Measurements from ENCODE around the gene DTNB. TPM values are rescaled to one million over a fixed set of nuclear protein-coding genes. Genes with fewer than 3 reads are reported as not detected.
A peak's percentile ranks its signal among the peaks of the same experiment; 100 is the strongest.

The DTNB gene
- total RNA-seq, 2 experiments from 2014 or later = 20.8 to 25.1 TPM

DNA sequence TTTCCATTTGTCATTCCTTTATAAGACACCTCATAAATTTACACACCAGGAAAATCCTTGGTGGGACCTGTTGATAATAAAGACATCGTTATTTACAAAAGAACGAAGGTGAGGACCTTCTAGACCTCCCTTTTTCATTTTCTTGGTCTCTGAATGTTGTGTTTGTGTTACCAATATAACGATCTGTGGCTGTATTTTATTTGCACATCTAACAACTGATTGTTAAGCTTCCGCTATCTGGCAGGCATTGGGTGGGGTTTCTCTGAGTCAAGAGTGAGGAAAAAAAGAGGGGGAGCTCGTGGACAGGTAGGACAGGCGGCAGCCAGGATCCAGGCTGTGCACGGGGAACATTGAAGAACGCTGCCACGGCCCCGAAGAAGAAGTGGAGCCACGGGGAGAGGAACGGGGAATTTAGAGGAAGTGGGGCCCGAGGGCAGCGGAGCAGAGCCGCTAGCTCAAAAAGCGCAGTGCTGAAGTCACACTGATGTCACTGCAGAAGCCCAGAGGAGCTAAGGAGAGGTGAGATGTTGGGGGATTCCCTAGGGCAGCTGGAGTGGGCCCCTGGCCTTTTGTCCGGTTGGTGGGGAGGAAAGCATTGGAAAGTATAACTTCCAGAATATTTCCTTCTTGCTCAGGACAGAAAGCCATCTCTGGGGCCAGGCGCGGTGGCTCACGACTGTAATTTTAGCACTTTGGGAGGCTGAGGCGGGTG is 310.8 kb downstream of the DTNB start:
- ChIA-PET CTCF (interaction anchor here (0.6 to 2.8 kb wide), 52 partner anchors 9 to 809 kb away, joined by 3 to 83 read pairs (median 4); partner anchors contain the start of gene DNMT3A), POLR2A (interaction anchor here (0.6 to 1.8 kb wide), 6 partner anchors 14 to 163 kb away, joined by 3 to 18 read pairs (median 3); no protein-coding TSS in a partner anchor)
- Mint-ChIP-seq H3K4me3 (peak overlapping the region; percentile 77), H3K36me3 (no peaks in the 10 kb centered on the region), H3K27ac (peak overlapping the region; percentile 93), H3K27me3 (no peaks in the 10 kb centered on the region), H3K9me3 (no peaks in the 10 kb centered on the region), H3K4me1 (ENCODE audit: low read depth) (peaks cover 15% of the 10 kb centered on the region)
- peak; percentile 75 for DNase-seq
- intact Hi-C loops (cut with micrococcal nuclease) = loop anchor here (1.0 to 10.0 kb wide), 11 partner anchors 9 to 512 kb away; partner anchors contain the start of genes ASXL2 and DNAJC27

DNA sequence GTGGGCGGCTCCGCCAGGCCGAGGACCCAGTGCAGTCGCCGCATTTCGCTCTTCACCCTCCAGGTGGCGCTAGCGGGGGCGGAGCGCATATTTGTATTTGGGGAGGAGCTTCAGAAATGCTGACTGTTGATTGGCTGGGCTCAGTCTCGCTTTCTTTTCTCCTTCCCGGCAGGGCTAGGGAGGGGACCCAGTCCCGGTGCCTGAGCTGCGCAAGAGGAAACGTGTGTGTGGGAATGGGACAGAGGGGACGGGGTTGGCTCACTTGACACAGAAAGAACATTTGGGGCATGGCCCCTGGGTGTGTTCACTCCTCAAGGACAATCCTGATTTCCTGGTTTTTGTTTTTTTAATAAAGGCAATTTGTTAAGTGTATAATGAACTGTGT is 311.3 kb downstream of the DTNB start:
- Mint-ChIP-seq H3K27ac (peak overlapping the region; percentile 93), H3K27me3 (no peaks in the 10 kb centered on the region), H3K9me3 (no peaks in the 10 kb centered on the region), H3K4me1 (ENCODE audit: low read depth) (peaks cover 15% of the 10 kb centered on the region), H3K4me3 (peak overlapping the region; percentile 77), H3K36me3 (no peaks in the 10 kb centered on the region)
- DNase-seq = peak; percentile 97
- intact Hi-C loops (cut with micrococcal nuclease) = loop anchor here (1.0 to 10.0 kb wide), 11 partner anchors 9 to 513 kb away; partner anchors contain the start of genes ASXL2 and DNAJC27
- POLR2A ChIA-PET = interaction anchor here (0.6 to 1.8 kb wide), 7 partner anchors 14 to 516 kb away, joined by 3 to 18 read pairs (median 3); partner anchors contain the start of gene ASXL2
- CTCF ChIA-PET = interaction anchor here (0.6 to 2.8 kb wide), 53 partner anchors 9 to 809 kb away, joined by 3 to 83 read pairs (median 4); partner anchors contain the start of gene DNMT3A

DNA sequence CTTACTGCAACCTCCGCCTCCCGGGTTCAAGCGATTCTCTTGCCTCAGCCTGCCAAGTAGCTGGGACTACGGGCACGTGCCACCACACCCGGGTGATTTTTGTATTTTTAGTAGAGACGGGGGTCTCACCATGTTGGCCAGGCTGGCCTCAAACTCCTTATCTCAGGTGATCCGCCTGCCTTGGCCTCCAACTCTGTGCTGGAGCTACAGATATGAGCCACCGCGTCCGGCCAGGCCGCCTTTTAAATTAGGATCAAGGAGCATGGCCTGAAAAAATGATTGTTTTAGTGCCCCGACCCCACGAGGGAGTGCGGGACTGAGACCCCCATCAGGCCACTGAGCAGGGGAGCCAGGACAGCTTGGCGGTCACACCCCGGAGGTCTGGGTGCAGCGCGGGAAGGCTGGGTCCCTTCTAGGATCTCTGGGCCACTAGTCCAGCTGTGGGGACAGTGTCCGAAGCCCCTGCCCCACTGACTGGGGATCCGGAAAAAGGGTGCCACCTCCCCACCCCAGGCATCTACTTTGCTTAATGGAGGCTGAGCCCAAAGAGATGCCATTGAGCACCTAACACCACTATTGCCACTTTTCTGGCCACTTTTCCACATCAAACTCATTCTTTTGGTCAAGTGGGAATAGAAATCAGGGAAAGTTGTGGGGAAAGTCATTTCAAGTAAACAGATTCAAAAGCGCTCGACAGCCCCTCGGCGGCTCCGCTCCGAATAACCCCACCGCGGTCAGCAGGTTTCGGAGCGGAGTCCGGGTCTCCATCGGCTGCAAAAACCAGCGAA is 311.9 kb downstream of the DTNB start:
- Mint-ChIP-seq H3K4me3 (peak overlapping the region; percentile 77), H3K36me3 (no peaks in the 10 kb centered on the region), H3K27me3 (no peaks in the 10 kb centered on the region), H3K27ac (no peak overlapping the region), H3K4me1 (ENCODE audit: low read depth) (peaks cover 15% of the 10 kb centered on the region), H3K9me3 (no peaks in the 10 kb centered on the region)
- intact Hi-C loops (cut with micrococcal nuclease) = loop anchor here (1.0 to 10.0 kb wide), 11 partner anchors 8 to 513 kb away; partner anchors contain the start of genes ASXL2 and DNAJC27
- DNase-seq = no peak
- POLR2A ChIA-PET = interaction anchor here (0.6 to 1.8 kb wide), 5 partner anchors 13 to 517 kb away, joined by 3 to 18 read pairs (median 4); partner anchors contain the start of gene ASXL2
- CTCF ChIA-PET = interaction anchor here (0.6 to 2.8 kb wide), 45 partner anchors 8 to 475 kb away, joined by 3 to 83 read pairs (median 4); partner anchors contain the start of gene DNMT3A

DNA sequence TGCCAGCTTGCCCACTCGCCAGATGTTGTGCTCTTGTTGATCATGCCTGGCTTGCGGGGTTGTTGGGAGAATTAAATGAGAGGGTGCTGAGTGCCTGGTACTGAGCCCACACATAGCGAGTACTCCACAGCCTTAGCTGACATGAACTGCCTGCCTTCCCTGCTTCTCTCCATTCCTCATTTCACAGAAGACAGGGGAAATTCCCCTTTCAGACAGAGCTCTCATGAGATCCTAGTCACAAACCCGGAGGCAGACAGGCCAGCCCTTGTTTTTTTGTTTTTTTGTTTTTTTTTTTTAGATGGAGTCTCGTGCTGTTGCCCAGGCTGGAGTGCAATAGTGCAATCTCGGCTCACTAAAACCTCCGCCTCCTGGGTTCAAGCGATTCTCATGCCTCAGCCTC is 314.5 kb downstream of the DTNB start:
- H3K36me3 Mint-ChIP-seq = no peaks in the 10 kb centered on the region
- H3K4me3 Mint-ChIP-seq = no peak overlapping the region
- H3K27me3 Mint-ChIP-seq = peaks cover 1% of the 10 kb centered on the region
- no peak for DNase-seq
- CTCF ChIA-PET = no interaction called here
- no peak overlapping the region for H3K27ac Mint-ChIP-seq
- H3K4me1 Mint-ChIP-seq (ENCODE audit: low read depth) = peaks cover 18% of the 10 kb centered on the region
- intact Hi-C loops (cut with micrococcal nuclease) = no loop called here
- no peaks in the 10 kb centered on the region for H3K9me3 Mint-ChIP-seq
- POLR2A ChIA-PET = no interaction called here

DNA sequence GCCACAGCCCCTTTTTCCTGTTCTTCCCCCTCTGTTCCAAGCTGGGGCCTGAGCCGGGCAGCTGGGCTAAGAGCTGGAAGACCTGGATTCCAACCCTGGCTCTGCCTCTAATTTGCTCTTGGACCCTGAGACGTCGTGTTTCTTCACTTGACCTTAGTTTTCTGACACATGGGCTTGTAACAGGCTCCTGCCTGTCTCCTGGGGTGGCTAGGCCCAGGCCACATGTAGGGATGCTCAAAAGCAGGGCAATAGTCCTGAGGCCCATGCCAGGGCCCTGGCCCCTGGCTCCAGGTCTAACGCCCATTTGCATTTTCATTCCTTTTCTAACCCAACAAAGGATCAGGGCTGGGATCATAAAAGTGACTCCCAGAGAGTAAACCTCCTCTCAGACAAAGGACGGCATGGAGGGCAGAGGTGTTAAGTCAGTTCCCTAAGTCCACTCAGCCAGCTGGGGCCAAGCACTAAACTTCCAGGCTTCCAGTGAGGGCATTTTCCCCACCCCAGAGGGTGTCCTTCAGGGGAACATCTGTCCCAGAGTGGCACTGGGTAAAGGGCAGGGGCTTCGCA is 315.0 kb downstream of the DTNB start:
- Mint-ChIP-seq H3K9me3 (no peaks in the 10 kb centered on the region), H3K36me3 (no peaks in the 10 kb centered on the region), H3K27me3 (peaks cover 1% of the 10 kb centered on the region), H3K27ac (no peak overlapping the region), H3K4me3 (no peak overlapping the region), H3K4me1 (ENCODE audit: low read depth) (peaks cover 14% of the 10 kb centered on the region)
- no peak for DNase-seq
- intact Hi-C loops (cut with micrococcal nuclease) = no loop called here
- CTCF ChIA-PET = interaction anchor here (0.6 kb wide), 1 partner anchor 25 kb away, joined by 3 read pairs; no protein-coding TSS in a partner anchor
- POLR2A ChIA-PET = no interaction called here

DNA sequence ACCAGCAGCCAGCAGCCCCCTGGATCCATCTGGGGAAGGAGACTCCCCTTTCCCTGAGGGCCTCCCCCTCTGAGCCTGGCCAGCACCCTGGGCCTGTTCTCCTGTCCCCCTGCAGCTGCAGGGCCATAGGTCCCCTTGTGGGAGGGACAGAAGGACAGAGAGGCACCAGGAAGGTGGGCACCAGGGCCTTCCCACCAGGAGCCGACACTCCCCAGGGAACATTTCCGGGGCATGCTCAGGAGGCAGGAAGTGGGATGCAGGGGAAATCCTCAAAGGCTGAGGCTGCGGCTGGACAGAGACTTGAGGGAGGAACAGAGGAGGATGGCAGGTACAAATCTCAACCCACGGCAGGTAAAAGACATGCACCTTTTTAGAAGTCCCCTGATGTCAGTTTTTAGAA is 317.3 kb downstream of the DTNB start:
- peaks cover 13% of the 10 kb centered on the region for H3K4me1 Mint-ChIP-seq (ENCODE audit: low read depth)
- ChIA-PET POLR2A (no interaction called here), CTCF (no interaction called here)
- H3K27ac Mint-ChIP-seq = no peak overlapping the region
- H3K4me3 Mint-ChIP-seq = no peak overlapping the region
- H3K36me3 Mint-ChIP-seq = no peaks in the 10 kb centered on the region
- peaks cover 3% of the 10 kb centered on the region for H3K27me3 Mint-ChIP-seq
- intact Hi-C loops (cut with micrococcal nuclease) = no loop called here
- DNase-seq = no peak
- no peaks in the 10 kb centered on the region for H3K9me3 Mint-ChIP-seq

DNA sequence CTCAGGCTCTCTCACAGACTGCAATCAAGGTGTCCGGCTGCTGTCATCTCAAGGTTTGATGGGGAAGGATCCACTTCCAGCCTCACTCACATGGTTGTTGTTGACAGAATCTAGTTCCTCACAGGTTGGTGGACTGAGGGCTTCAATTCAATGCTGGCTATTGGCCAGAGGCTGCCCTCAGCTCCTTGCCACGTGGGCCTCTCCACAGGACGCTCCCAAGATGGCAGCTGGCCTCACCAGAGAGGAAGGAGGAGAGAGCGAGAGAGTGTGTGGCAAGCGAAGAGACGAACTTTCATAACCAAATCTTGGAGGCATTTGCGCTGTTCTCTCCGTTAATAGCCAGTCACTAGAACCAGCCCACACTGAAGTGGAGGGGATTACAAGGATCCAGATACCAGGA is 318.1 kb downstream of the DTNB start:
- no peak for DNase-seq
- no peaks in the 10 kb centered on the region for H3K9me3 Mint-ChIP-seq
- intact Hi-C loops (cut with micrococcal nuclease) = no loop called here
- H3K27ac Mint-ChIP-seq = no peak overlapping the region
- no peak overlapping the region for H3K4me3 Mint-ChIP-seq
- H3K4me1 Mint-ChIP-seq (ENCODE audit: low read depth) = peaks cover 15% of the 10 kb centered on the region
- ChIA-PET POLR2A (no interaction called here), CTCF (no interaction called here)
- peaks cover 3% of the 10 kb centered on the region for H3K27me3 Mint-ChIP-seq
- no peaks in the 10 kb centered on the region for H3K36me3 Mint-ChIP-seq

DNA sequence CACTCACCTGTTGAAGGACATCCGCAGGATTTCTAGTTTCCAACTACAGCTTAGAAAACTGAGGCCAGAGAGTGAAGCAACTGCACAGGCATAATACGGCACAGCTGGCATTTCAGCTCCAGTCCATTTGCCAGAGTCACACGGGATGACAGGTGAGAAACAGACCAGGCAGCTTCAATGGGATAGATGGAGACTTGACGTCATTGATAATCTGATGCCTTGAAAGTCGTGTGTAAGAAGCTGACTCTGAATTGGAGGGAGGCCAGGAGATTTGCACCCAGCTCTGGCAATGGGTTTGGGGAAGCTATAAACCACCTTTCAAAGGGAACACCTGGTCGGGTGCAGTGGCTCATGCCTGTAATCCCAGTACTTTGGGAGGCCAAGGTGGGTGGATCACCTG is 319.3 kb downstream of the DTNB start:
- CTCF ChIA-PET = interaction anchor here (0.8 to 2.8 kb wide), 4 partner anchors 8 to 23 kb away, joined by 3 to 25 read pairs (median 4); no protein-coding TSS in a partner anchor
- Mint-ChIP-seq H3K36me3 (no peaks in the 10 kb centered on the region), H3K4me3 (no peak overlapping the region), H3K4me1 (ENCODE audit: low read depth) (peaks cover 16% of the 10 kb centered on the region), H3K27me3 (peaks cover 3% of the 10 kb centered on the region), H3K9me3 (no peaks in the 10 kb centered on the region), H3K27ac (no peak overlapping the region)
- POLR2A ChIA-PET = no interaction called here
- intact Hi-C loops (cut with micrococcal nuclease) = no loop called here
- DNase-seq = no peak

DNA sequence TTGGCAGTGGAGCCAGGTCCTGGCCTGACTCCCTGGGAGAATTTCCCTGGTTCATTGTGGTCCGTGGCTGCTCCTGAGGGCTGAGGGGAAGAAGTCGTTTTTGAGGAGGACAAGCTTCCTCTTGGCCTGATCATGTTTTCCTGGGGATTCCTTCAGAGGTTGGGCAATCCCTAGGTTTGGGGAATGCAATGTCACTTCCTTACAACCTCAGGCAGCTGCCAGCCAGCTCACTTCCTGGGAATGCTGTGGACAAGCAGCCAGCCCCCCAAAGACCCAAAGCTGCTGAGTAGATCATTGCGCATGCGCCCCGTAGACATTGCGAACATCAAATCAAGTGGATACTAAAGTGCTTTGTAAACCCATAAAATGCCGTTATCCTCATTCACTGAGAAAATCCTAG is 324.0 kb downstream of the DTNB start:
- ChIA-PET CTCF (interaction anchor here (1.1 to 3.2 kb wide), 2 partner anchors 13 to 41 kb away, joined by 3 to 25 read pairs; no protein-coding TSS in a partner anchor), POLR2A (interaction anchor here (1.1 kb wide), 1 partner anchor 45 kb away, joined by 3 read pairs; no protein-coding TSS in a partner anchor)
- no peak overlapping the region for H3K27ac Mint-ChIP-seq
- DNase-seq = no peak
- intact Hi-C loops (cut with micrococcal nuclease) = no loop called here
- H3K4me1 Mint-ChIP-seq (ENCODE audit: low read depth) = peaks cover 38% of the 10 kb centered on the region
- H3K4me3 Mint-ChIP-seq = no peak overlapping the region
- peaks cover 3% of the 10 kb centered on the region for H3K27me3 Mint-ChIP-seq
- no peaks in the 10 kb centered on the region for H3K9me3 Mint-ChIP-seq
- no peaks in the 10 kb centered on the region for H3K36me3 Mint-ChIP-seq

DNA sequence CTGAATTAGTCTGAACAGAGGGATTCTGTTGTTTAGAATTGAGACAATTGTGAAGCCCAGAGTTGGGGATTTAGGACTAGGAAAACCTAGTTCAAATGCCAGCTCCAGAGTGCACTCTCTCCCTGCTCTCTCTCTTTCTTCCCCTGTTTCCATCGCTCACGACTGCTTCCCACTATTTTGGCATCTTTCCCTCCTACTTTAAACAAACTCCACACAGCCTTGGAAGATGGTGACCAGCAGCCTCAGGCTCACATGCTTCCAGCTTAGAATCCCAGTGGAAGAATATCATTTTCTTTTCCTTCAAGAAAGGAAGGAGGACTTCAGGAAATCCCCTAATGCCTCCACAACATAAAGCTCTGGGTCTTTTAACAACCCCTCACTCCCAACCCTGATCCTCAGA is 325.5 kb downstream of the DTNB start:
- intact Hi-C loops (cut with micrococcal nuclease) = loop anchor here (1.0 kb wide), 1 partner anchor 14 kb away; no protein-coding TSS in a partner anchor
- Mint-ChIP-seq H3K36me3 (no peaks in the 10 kb centered on the region), H3K4me3 (no peak overlapping the region), H3K27me3 (peaks cover 1% of the 10 kb centered on the region), H3K27ac (peak overlapping the region; percentile 9), H3K4me1 (ENCODE audit: low read depth) (peaks cover 32% of the 10 kb centered on the region), H3K9me3 (no peaks in the 10 kb centered on the region)
- ChIA-PET POLR2A (interaction anchor here (1.1 to 1.9 kb wide), 2 partner anchors 14 to 33 kb away, joined by 4 to 7 read pairs; no protein-coding TSS in a partner anchor), CTCF (interaction anchor here (1.6 kb wide), 1 partner anchor 14 kb away, joined by 8 read pairs; no protein-coding TSS in a partner anchor)
- DNase-seq = no peak

DNA sequence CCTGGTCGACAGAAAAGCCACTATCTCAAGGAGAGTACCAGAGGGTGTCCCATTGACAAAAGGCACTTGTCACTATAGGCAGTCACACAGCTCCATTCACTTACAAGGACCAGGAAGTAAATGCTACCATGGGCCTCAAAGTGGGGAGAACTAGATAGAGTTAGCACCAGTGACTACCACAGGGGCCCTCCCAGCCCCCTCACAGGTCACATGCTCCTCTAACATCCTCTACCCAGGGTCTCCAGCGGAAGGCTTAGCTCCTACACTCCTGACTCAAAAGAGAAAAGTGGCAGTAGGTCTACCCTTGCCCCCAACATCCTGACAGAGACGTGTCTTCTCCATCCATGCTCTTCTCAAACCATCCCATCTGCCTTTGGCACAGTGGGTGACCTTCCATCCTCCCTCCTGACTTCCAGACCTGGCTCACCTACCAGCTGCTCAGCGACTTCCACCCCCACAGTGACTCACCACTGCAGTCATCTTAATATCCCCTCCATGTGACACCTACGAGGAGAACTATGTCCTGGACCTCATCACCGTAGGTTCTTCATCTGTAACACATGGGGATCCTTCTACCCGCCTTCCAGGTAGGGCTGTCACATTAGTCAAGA is 326.1 kb downstream of the DTNB start:
- intact Hi-C loops (cut with micrococcal nuclease) = loop anchor here (1.0 kb wide), 1 partner anchor 15 kb away; no protein-coding TSS in a partner anchor
- no peaks in the 10 kb centered on the region for H3K27me3 Mint-ChIP-seq
- DNase-seq = peak; percentile 78
- peaks cover 28% of the 10 kb centered on the region for H3K4me1 Mint-ChIP-seq (ENCODE audit: low read depth)
- H3K27ac Mint-ChIP-seq = peak overlapping the region; percentile 26
- ChIA-PET CTCF (interaction anchor here (0.9 to 1.6 kb wide), 2 partner anchors 15 to 30 kb away, joined by 3 to 8 read pairs; no protein-coding TSS in a partner anchor), POLR2A (interaction anchor here (1.1 to 1.9 kb wide), 2 partner anchors 15 to 33 kb away, joined by 4 to 7 read pairs; no protein-coding TSS in a partner anchor)
- no peaks in the 10 kb centered on the region for H3K9me3 Mint-ChIP-seq
- no peaks in the 10 kb centered on the region for H3K36me3 Mint-ChIP-seq
- no peak overlapping the region for H3K4me3 Mint-ChIP-seq
